Astrocyte of the spinal cord (primary cell): ENCODE measurements around the gene MANSC4.

ENCODE experiments used
- DNase-seq: peaks from one replicate; pipeline ENCODE4 v3.0.0; 2011; ENCODE audit warnings: low read depth, low spot score
- H3K4me3 ChIP-seq: 2 replicates; pipeline ENCODE4 v1.5.1; 2011; ENCODE audit warnings: low read depth, mild to moderate bottlenecking, low read length, moderate library complexity
- CTCF ChIP-seq: IDR thresholded peaks from 2 replicates; pipeline ENCODE4 v1.5.1; 2012; ENCODE audit warnings: low read depth, mild to moderate bottlenecking, low read length, inconsistent platforms
- in situ Hi-C: cut with HindIII; loops from 2 replicates; pipeline ENCODE4 v1.10.0; 2017; ENCODE audit warnings: low sequenced_read_pairs

MANSC4 gene

DNA sequence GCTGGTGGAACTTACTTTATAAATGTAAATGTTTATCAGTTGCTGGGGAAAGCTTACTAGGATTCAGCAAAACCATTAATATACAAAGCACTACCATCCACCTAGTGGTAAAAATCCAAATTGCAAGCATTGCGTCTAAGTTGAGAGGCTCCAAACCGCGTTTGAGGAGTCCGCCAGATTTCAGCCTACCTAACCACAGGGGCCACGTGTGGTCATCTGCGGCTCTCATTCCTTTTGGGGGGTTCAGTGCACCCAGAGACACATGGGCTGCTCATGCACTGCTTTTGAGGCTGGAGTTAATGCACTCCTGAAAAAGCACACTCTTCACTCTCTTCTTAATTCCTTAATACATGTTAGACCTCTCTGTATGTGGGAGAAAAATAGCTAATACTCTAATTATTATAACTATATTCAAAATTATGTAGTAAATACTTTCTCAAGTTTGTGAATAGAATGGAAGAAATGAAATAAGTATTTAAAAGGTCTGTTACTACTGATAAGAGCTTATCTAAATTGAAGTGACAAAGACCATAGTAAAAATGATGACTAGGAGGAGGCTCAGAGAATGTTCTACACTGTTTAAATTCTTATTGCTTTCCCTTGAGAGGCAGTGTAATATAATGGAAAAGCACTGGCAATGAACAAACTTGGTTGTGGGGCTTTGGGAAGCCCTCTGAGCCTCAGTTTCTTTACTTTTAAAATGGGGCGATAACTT lies 41.4 kb upstream of the MANSC4 start:
- H3K4me3 ChIP-seq, result no peak overlapping the region
- in situ Hi-C loops, result no loop called here
- peak; percentile 75 for TF ChIP-seq CTCF
- peak; percentile 90 for DNase-seq

DNA sequence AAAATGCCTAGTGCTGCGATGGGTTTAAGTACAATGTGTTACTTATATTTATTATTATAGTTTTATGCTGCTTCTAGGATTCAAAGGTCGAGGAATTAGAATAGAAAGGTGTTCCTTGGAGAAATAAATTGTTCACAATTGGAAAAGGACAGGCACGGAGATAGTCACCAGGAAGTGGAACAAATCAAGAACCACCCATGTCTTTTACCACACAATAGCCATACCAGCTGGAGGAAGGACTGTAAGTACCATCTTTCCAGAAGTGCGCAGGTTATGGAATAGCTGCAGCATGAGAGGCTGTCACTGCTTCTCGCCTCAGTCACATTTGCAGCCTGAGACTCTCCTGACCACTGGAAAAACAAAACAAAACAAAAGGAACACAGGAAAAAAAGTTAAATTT lies 40.5 kb upstream of the MANSC4 start:
- no peak for DNase-seq
- no peak for TF ChIP-seq CTCF
- no peak overlapping the region for H3K4me3 ChIP-seq
- in situ Hi-C loops, result no loop called here

DNA sequence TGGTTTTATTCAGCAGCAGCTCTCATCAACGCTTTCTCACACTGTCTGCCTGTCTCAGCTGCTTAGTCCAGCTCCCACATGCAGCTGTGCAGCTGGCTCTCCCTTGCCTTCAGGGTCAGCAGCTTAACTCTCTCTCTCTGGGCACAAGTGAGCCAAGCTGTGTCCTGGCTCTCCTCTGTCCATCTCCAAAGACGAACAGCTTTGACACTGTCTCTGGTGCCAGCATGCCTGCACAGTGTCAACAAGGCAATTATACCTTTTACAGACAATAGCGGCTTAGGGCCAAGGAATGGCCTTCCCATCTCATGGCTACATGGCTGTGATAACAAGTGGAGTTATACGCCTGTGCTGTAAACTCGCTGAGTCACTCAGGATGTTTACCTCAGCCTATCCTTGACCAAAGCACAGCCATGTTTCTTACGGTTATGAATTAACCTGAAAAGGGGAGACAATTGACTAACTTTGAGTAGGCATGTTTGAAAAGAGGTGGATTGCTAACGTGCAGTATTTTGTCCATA lies 38.4 kb upstream of the MANSC4 start:
- TF ChIP-seq CTCF, result no peak
- DNase-seq, result no peak
- in situ Hi-C loops, result no loop called here
- H3K4me3 ChIP-seq, result no peak overlapping the region

- no peak for DNase-seq
- no peak overlapping the region for H3K4me3 ChIP-seq
- no peak for TF ChIP-seq CTCF
- in situ Hi-C loops, result no loop called here
These were observed 37.7 kb upstream of the MANSC4 start for GRCh38 chr12:27817766-27818165.

- in situ Hi-C loops, result no loop called here
- H3K4me3 ChIP-seq, result no peak overlapping the region
- no peak for TF ChIP-seq CTCF
- no peak for DNase-seq
These were observed 35.0 kb upstream of the MANSC4 start for GRCh38 chr12:27814851-27815591.

GRCh38 chr12:27814411-27814810 lies 34.4 kb upstream of the MANSC4 start:
- H3K4me3 ChIP-seq, result no peak overlapping the region
- no peak for TF ChIP-seq CTCF
- DNase-seq, result no peak
- in situ Hi-C loops, result no loop called here
